Left lung (tissue), 10 donors: ENCODE data around the gene AP1M1. TPM values are rescaled to one million over a fixed set of nuclear protein-coding genes. Genes with fewer than 3 reads are reported as not detected.

Experiments used
- ATAC-seq: fragments of 200-7000 bp; cut with Tn5 transposase; one replicate; pipeline ENCODE4 v1.9.1; 2020; ENCODE audit warnings: moderate library complexity
- DNase-seq, 4 donors: peaks; one replicate each; pipeline ENCODE4 v3.0.0-alpha.2; 2013 to 2020
- H3K27ac ChIP-seq, 2 donors: fragments of 200-600 bp; sonication (generic) in 1 of 2; one replicate each; pipeline versions ENCODE4 v1.5.0 to v1.8.0; 2020 to 2021
- H3K27me3 ChIP-seq, 2 donors: fragments of 200-600 bp; sonication (generic) in 1 of 2; one replicate each; pipeline versions ENCODE4 v1.5.0 to v1.8.0; 2020 to 2021
- H3K36me3 ChIP-seq, 2 donors: fragments of 200-600 bp; sonication (generic) in 1 of 2; one replicate each; pipeline versions ENCODE4 v1.5.0 to v1.8.0; 2020 to 2021
- H3K4me1 ChIP-seq, 2 donors: fragments of 200-600 bp; one replicate each; pipeline ENCODE4 v1.8.0; 2021
- H3K4me3 ChIP-seq, 2 donors: fragments of 200-600 bp; sonication (generic) in 1 of 2; one replicate each; pipeline versions ENCODE4 v1.5.0 to v1.8.0; 2020 to 2021; ENCODE audit warnings: mild to moderate bottlenecking in 1 of 2
- H3K9me3 ChIP-seq, 2 donors: fragments of 200-600 bp; sonication (generic) in 1 of 2; one replicate each; pipeline versions ENCODE4 v1.5.0 to v1.8.0; 2020 to 2021
- intact Hi-C, 2 donors: fragments of 100-400 bp; cut with DNase I; formaldehyde crosslinking; loops; one replicate each; pipeline versions ENCODE4 v1.11.2 to v1.14.2; 2022
- polyA plus RNA-seq, 6 donors: library from polyadenylated mRNA; unstranded; fragments of 120-200 nt; gene quantifications; one replicate each; pipeline ENCODE4 v1.2.1, GENCODE V29; 2013; ENCODE audit not compliant: insufficient read length in 6 of 6
- total RNA-seq, 2 donors: library from RNA; stranded (reverse); fragmentation: NEBNext Ultra II Directional; extraction: Animal tissue kit (Norgen Biotek cat#: 25700); gene quantifications; one replicate each; pipeline ENCODE4 v1.2.1, GENCODE V29; 2021
- TF ChIP-seq, protein P1 (sequence below), 2 donors: fragments of 200-600 bp; sonication (generic) in 1 of 2; IDR thresholded peaks; one replicate each; pipeline versions ENCODE4 v1.5.0 to v1.8.0; 2021; ENCODE audit warnings: antibody characterized with exemption in 2 of 2
- donor health status: DM: no; HTN: yes; CAD: no.
- donor health status: DM: no; HTN: no; CAD: no.

The AP1M1 gene
- total and polyA plus RNA-seq, 8 donors: 51.2 to 73.9 (median 57.0) TPM

DNA sequence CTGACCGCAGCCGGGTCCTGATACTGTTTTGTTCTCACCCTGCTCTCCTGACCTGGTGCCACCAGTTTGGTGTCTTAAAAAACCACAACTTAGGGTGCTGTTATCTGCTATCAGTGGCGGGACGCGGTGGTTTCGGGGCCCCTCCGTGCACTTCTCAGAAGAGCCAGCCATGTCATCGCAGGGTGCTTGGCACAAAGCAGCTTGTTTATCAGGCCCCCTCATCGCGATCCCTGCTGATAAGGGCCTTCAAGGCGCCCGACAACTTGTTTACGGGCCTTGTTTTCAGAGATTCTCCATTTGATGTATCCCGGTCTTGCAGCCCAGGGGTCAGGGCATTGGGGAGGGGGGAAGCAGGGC, 68.9 kb downstream of the AP1M1 start:
- Histone ChIP-seq H3K9me3 (no peaks in the 10 kb centered on the region), H3K27ac (no peak overlapping the region), H3K36me3 (no peaks in the 10 kb centered on the region), H3K4me1 (peaks cover 11 to 23% of the 10 kb centered on the region in 2 donors), H3K4me3 (no peak overlapping the region), H3K27me3 (no peaks in the 10 kb centered on the region)
- TF ChIP-seq, protein P1, sequence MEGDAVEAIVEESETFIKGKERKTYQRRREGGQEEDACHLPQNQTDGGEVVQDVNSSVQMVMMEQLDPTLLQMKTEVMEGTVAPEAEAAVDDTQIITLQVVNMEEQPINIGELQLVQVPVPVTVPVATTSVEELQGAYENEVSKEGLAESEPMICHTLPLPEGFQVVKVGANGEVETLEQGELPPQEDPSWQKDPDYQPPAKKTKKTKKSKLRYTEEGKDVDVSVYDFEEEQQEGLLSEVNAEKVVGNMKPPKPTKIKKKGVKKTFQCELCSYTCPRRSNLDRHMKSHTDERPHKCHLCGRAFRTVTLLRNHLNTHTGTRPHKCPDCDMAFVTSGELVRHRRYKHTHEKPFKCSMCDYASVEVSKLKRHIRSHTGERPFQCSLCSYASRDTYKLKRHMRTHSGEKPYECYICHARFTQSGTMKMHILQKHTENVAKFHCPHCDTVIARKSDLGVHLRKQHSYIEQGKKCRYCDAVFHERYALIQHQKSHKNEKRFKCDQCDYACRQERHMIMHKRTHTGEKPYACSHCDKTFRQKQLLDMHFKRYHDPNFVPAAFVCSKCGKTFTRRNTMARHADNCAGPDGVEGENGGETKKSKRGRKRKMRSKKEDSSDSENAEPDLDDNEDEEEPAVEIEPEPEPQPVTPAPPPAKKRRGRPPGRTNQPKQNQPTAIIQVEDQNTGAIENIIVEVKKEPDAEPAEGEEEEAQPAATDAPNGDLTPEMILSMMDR (IDR thresholded peaks at IDR 0.05): no peak
- DNase-seq: no peak
- ATAC-seq: no peak
- intact Hi-C loops: no loop called here

- no peak overlapping the region for H3K27ac ChIP-seq
- H3K36me3 ChIP-seq: no peaks in the 10 kb centered on the region
- no peaks in the 10 kb centered on the region for H3K27me3 ChIP-seq
- no peak for DNase-seq
- H3K4me1 ChIP-seq: peaks cover 0 to under 1% of the 10 kb centered on the region in 2 donors
- no peak overlapping the region for H3K4me3 ChIP-seq
- H3K9me3 ChIP-seq: no peaks in the 10 kb centered on the region
- intact Hi-C loops: no loop called here
- TF ChIP-seq, protein P1 (IDR thresholded peaks at IDR 0.05): no peak
- no peak for ATAC-seq
Observed at GRCh38 chr19:16268676-16269319, 71.1 kb downstream of the AP1M1 start.

- H3K27me3 ChIP-seq: no peaks in the 10 kb centered on the region
- peak in 1 of 4 donors; percentile 52 for DNase-seq
- ATAC-seq: peak; percentile 53
- H3K4me1 ChIP-seq: no peaks in the 10 kb centered on the region
- H3K27ac ChIP-seq: peak overlapping the region in 1 of 2 donors; percentile 20
- no peak overlapping the region for H3K4me3 ChIP-seq
- H3K36me3 ChIP-seq: no peaks in the 10 kb centered on the region
- no peaks in the 10 kb centered on the region for H3K9me3 ChIP-seq
- intact Hi-C loops: no loop called here
- TF ChIP-seq, protein P1 (IDR thresholded peaks at IDR 0.05): no peak
Observed at GRCh38 chr19:16272945-16273344, 75.2 kb downstream of the AP1M1 start.

GRCh38 chr19:16274447-16274846, 76.7 kb downstream of the AP1M1 start:
- peak overlapping the region in 1 of 2 donors; percentile 3 for H3K27ac ChIP-seq
- ATAC-seq (no peak), DNase-seq (no peak)
- peaks cover 0 to 8% of the 10 kb centered on the region in 2 donors for H3K4me1 ChIP-seq
- H3K27me3 ChIP-seq: no peaks in the 10 kb centered on the region
- TF ChIP-seq, protein P1 (IDR thresholded peaks at IDR 0.05): no peak
- H3K9me3 ChIP-seq: no peaks in the 10 kb centered on the region
- intact Hi-C loops: no loop called here
- H3K4me3 ChIP-seq: no peak overlapping the region
- H3K36me3 ChIP-seq: no peaks in the 10 kb centered on the region

- H3K4me1 ChIP-seq: peaks cover 15 to 59% of the 10 kb centered on the region in 2 donors
- intact Hi-C loops: no loop called here
- no peak for ATAC-seq
Observed at GRCh38 chr19:16280306-16280705, 82.6 kb downstream of the AP1M1 start.

More at GRCh38 chr19:16280306-16280705, 82.6 kb downstream of the AP1M1 start:
- no peaks in the 10 kb centered on the region for H3K36me3 ChIP-seq
- no peak overlapping the region for H3K4me3 ChIP-seq
- DNase-seq: no peak
- TF ChIP-seq, protein P1 (IDR thresholded peaks at IDR 0.05): no peak
- H3K27me3 ChIP-seq: no peaks in the 10 kb centered on the region
- H3K27ac ChIP-seq: no peak overlapping the region
- no peaks in the 10 kb centered on the region for H3K9me3 ChIP-seq
